Activated CD4-positive, alpha-beta T cell treated with anti-CD3 and anti-CD28 coated beads for 24 hours (primary cell): Measurements from ENCODE around the gene CCDC191.

Source experiments
- DNase-seq, 2 donors: peaks; one replicate each; pipeline ENCODE4 v3.0.0-alpha.2; 2020; ENCODE audit warnings: low read depth in 2 of 2

The CCDC191 gene

GRCh38 chr3:114056130-114057010, at the start of gene CCDC191, which contains the start of gene QTRT2:
TSS of gene CCDC191 (minus strand) at chr3:114056526. CDS start at chr3:114056466, 60 bp downstream.
TSS of gene QTRT2 (plus strand) at chr3:114056737. CDS start at chr3:114065258, 8,521 bp downstream.
- peak; percentile 94 to 95 for DNase-seq

- no peak for DNase-seq
Measured at GRCh38 chr3:114104414-114104813, 48.1 kb upstream of the CCDC191 start.

GRCh38 chr3:114103858-114104257, 47.5 kb upstream of the CCDC191 start:
- no peak for DNase-seq

GRCh38 chr3:114103181-114103580, 46.9 kb upstream of the CCDC191 start:
- no peak for DNase-seq

- no peak for DNase-seq
Measured at GRCh38 chr3:114101101-114101500, 44.8 kb upstream of the CCDC191 start.

GRCh38 chr3:114095796-114096195, 39.5 kb upstream of the CCDC191 start:
- no peak for DNase-seq

- DNase-seq = no peak
Measured at GRCh38 chr3:114093596-114093995, 37.3 kb upstream of the CCDC191 start.

DNA sequence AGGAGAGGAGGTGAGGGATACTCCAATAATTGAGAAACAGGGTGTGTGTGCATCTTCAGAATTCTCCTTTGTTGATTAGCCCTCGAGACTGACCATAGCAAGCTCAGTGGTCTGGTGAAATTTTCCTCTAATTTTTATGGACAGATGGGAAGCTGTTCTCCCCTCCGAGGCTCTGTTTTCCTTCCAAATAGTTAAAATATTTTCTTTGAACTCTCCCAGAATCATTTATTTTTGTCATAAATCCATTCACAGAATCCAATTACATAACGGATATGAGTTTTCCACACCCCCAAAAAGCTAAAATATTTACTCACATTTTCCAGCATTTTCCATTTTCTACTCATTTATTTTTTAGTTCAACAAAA, 36.7 kb upstream of the CCDC191 start:
- no peak for DNase-seq

DNA sequence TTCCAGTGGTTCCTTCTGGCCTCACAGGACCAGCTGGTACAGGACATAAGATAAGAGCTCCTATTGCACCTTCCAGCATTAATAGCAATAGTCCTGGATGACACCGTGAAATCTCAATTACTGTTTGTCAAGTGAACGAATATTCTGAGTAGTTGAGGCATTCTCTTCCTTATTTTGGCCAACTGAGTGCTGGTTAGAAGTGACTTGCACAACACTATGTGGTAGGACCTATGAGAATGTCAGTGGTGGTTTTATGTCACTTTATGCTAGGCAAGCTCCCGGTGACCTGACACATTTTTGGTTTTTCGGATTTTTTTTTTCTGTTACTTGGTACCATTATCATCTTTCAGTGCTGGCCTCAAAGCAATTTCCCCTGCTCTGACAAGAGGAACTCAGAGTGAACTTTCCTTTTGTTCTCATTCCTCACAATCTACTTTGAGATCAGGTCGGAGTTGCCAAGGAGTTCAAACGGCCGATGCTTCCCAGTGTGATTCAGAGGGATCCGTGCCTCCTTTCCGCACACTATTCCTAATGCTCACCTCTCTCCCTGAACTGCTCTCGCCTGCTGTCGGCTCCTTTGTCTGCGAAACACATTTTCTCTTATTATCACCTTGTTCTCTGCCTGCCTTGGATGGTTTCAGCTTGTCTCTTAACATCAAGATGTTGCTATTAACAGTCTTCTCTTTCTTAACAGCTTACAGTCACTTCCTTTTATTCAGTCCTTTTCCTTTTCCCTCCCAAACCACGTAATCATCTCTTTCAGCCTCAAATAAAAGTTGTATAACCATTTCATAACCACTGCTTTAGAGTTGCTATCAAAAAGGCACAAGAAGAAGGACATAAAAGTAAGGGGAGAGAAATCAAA, 36.1 kb upstream of the CCDC191 start:
- DNase-seq = no peak

- no peak for DNase-seq
Measured at GRCh38 chr3:114089675-114090074, 33.3 kb upstream of the CCDC191 start.

DNA sequence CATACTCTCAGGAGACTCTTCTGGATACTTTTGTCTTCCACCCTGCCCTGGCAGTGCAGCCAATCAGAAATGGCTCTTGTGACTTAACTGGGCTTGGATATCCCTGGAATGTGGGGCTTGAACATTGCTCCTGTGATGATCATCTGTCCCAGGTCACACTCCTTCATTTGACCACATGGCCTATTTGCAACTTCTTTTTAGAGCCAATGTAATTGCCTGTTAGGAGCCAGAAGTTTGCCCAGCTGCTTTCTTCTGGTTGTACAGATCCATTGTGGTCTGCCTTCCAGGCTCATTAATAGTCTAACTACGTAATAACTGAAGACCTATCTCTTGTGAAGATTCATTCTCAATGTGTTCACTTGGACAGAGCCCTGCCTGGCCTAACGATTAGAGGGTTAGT, 30.0 kb upstream of the CCDC191 start:
- no peak for DNase-seq

DNA sequence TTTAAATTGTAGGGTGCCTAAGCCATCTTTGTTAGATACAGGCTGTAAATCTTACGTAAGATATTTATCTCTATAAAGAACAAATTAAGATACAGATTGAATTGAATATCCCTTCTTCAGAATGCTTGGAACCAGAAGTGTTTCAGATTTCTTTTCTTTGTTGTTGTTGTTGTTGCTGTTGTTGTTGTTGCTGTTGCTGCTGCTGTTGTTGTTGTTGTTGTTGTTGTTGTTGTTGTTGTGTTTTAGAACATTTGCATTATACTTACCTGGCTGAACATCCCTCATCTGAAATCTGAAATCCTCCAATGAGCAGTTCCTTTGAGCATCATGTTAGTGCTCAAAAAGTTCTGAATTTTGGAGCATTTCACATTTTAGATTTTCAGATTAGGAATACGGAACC, 26.8 kb upstream of the CCDC191 start:
- DNase-seq = no peak

GRCh38 chr3:114081037-114081436, 24.7 kb upstream of the CCDC191 start:
- no peak for DNase-seq

DNA sequence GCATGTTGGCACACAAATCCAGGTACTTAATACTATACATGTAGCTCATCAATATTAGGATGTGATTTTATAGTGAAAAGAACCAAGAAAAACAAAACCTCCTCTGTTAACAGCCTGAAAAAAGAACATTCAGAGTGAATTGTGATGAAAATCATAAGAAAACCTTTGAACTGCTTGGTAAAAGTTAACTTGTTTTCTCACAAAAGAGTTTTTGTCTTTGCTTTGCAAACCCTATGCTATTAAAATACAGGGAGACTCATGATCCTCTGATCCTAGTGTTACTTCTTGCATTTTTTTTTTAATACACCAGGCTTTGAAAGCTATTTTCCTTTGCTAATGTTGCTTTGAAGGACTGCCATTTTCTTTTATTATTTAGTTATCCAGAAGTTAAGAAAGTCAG, 23.9 kb upstream of the CCDC191 start:
- DNase-seq = no peak

DNA sequence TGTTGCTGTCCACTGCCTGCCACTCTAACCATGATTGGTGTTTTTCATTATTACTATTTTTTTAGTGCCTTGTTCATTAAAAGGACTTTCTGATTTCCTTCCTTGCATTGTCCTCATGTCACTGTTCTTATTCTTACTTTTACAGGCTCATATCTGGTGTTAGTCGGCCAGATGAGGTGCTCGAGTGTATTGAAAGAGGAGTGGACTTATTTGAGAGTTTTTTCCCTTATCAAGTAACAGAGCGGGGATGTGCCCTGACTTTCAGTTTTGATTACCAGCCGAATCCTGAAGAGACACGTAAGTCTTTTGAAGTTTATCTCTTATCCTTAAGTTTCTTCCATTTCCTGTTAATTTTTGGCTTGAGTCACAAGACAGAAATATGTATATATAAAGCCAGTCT, 23.4 kb upstream of the CCDC191 start:
- DNase-seq = no peak

GRCh38 chr3:114078126-114078525, 21.8 kb upstream of the CCDC191 start:
- no peak for DNase-seq

DNA sequence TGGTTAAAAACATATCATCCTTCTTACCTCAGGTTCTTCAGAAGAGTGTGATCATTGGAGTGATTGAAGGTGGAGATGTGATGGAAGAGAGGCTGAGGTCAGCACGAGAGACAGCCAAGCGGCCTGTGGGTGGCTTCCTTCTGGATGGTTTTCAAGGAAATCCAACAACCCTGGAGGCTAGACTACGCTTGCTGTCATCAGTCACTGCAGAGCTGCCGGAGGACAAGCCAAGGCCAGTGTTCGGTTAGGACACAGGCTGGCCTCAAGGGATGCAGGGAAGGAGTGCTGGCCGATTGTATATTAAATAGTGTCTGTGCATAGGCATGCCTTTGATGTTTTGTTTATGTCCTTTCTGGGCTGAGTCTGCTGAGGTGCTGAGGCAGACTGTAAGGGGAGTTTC, 20.4 kb upstream of the CCDC191 start:
- no peak for DNase-seq

DNA sequence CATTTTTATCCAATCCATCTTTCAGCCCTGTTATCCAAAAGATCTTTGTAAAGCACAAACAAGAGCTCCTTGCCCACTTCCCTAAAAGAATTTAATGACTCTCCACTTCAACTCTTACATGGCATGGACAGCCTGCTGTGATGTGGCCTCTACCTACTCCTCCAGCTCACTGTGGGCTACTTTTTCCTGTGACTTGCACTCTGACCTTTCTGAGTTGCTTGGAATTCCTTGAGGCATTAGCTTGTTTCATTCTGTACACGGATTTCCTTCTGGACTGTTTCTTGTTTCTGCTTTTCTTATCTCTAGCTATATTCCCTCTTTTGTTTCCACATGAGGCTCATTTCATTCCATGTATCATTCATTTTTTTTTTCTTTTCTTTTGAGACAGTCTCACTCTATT, 15.5 kb upstream of the CCDC191 start:
- DNase-seq = no peak

DNA sequence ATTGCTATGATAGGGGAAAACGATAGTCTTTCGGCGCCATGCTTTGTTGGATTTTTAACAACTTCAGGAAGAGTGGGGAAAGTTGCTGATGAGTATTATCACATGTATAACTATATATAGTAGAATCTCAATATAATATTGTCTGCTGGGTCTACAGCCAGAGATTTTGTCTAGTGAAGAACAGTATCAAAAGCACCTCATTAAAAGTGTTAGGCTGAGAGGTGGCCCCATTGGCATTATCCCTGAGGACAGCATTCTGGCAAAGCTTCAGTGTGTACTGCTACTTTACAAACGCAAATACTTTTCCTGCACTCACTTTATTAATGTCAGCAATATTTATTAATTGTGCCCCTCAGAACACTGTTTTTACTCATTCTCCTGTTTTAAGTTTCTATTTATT, 12.0 kb upstream of the CCDC191 start:
- DNase-seq = no peak

GRCh38 chr3:114067804-114068203, 11.5 kb upstream of the CCDC191 start:
- no peak for DNase-seq

DNA sequence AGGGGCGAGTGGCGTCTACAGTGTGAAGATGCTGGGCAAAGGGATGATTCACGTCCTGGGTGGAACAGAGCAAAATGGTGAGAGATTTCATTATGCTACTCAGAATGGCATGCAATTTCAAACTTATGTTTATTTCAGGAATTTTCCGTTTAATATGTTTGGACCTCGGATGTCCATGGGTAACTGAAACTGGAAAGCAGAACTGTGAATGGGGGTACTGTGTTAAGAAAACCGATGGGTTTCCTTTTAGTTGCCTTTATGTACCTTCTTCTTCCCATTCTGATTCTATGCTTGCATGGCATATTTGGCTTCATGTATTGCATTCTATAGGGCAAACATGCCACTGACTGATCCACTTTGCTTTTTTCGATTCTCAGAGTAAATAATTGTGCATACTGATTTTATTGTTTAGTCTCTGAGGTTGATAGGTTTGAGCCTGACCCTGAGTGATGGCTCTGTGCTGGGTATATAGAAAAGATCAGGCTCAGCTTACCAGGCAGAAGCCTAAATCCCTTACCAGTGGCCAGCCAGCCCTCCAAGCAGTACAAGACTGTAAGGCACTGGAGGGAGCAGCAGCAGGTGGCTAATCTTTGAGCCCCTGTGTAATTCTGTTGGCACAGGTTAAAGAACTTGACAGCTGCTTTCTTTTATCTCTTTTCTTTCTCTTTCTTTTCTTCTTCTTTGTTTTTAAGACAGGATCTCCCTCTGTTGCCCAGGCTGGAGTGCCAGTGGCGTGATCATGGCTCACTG, 4.8 kb upstream of the CCDC191 start:
- DNase-seq = no peak

GRCh38 chr3:114058646-114059045, 2.3 kb upstream of the CCDC191 start:
- no peak for DNase-seq
